ENCODE data around the gene NDRG3. TPM values are rescaled to one million over a fixed set of nuclear protein-coding genes. Genes with fewer than 3 reads are reported as not detected.

NDRG3 gene
- total and polyA plus RNA-seq, 9 donors = 16.7 to 66.0 (median 24.1) TPM

DNA sequence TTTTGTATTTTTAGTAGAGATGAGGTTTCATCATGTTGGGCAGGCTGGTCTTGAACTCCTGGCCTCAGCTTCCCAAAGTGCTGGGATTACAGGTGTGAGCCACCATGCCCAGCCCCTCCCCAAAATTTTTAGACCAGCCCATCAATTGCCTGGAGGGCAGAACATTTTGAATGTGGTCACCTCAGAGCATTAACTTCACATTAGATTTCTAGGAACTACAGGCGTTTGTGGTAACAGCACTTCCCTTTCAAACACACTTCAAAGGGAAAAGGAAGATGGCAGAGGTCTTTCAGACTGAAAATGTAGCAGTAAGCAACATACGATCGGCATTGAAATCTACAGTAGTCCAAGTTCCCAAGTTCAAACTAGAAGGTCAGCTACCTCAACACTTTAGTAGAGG is 87.6 kb downstream of the NDRG3 start:
- Histone ChIP-seq H3K4me1 (ENCODE audit: insufficient read depth) (no peaks in the 10 kb centered on the region), H3K36me3 (no peaks in the 10 kb centered on the region), H3K4me3 (no peak overlapping the region), H3K9me3 (no peaks in the 10 kb centered on the region), H3K27ac (no peak overlapping the region), H3K27me3 (no peaks in the 10 kb centered on the region)
- TF ChIP-seq POLR2A (IDR thresholded peaks at IDR 0.05) (no peak), EP300 (IDR thresholded peaks at IDR 0.05) (no peak)
- TF ChIP-seq, protein P1, sequence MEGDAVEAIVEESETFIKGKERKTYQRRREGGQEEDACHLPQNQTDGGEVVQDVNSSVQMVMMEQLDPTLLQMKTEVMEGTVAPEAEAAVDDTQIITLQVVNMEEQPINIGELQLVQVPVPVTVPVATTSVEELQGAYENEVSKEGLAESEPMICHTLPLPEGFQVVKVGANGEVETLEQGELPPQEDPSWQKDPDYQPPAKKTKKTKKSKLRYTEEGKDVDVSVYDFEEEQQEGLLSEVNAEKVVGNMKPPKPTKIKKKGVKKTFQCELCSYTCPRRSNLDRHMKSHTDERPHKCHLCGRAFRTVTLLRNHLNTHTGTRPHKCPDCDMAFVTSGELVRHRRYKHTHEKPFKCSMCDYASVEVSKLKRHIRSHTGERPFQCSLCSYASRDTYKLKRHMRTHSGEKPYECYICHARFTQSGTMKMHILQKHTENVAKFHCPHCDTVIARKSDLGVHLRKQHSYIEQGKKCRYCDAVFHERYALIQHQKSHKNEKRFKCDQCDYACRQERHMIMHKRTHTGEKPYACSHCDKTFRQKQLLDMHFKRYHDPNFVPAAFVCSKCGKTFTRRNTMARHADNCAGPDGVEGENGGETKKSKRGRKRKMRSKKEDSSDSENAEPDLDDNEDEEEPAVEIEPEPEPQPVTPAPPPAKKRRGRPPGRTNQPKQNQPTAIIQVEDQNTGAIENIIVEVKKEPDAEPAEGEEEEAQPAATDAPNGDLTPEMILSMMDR (IDR thresholded peaks at IDR 0.05) = no peak
- intact Hi-C loops (cut with DNase I) = no loop called here
- WGBS, 3 donors = 87 to 89% (median 87%) methylated on average over 3 of the region's 3 CpGs
- no peak for DNase-seq

DNA sequence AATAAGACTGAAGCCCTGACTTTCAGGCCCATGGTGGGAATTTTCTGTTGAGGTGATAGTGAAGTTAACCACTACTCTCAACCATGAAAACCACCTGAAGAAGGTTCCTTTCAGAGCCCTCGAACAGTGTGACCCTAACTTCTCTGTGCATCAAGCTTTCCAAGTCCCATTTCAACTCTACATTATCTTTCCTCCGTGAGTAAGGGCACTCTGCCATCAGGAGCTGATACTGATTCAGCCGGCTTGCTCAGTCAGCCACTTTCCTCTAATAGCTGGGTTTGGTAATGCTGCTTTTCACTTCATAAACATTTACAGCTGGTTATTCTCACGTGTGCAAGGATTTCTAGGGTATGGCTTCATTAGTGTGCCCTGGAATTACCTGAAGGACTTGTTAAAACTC is 89.2 kb downstream of the NDRG3 start:
- Histone ChIP-seq H3K27me3 (no peaks in the 10 kb centered on the region), H3K9me3 (no peaks in the 10 kb centered on the region), H3K4me3 (no peak overlapping the region), H3K4me1 (ENCODE audit: insufficient read depth) (no peaks in the 10 kb centered on the region), H3K27ac (no peak overlapping the region), H3K36me3 (no peaks in the 10 kb centered on the region)
- TF ChIP-seq, protein P1 (IDR thresholded peaks at IDR 0.05) = no peak
- TF ChIP-seq EP300 (IDR thresholded peaks at IDR 0.05) (no peak), POLR2A (IDR thresholded peaks at IDR 0.05) (no peak)
- DNase-seq = no peak
- 35 to 54% (median 44%) methylated on average over 4 of the region's 4 CpGs for WGBS, 3 donors
- intact Hi-C loops (cut with DNase I) = no loop called here

DNA sequence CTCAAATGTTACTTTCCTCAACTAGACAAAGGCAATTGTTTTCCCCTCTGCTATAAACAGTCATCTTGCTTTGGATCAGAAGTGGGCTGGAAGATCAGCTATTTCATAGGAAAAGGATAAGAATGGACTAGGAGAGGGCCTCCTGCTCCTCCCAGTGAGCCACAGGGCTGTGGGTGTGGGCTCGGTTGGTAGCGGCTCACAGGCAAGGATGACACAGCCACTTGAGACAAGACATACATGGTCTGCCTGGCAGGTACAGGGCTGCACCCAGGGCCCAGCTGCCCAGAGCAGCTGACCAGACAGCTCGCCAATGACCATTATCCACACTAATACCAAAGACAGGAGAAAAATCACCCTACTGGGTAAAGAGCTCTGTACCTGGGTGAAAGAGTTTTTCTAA is 90.9 kb downstream of the NDRG3 start:
- H3K36me3 ChIP-seq = no peaks in the 10 kb centered on the region

DNA sequence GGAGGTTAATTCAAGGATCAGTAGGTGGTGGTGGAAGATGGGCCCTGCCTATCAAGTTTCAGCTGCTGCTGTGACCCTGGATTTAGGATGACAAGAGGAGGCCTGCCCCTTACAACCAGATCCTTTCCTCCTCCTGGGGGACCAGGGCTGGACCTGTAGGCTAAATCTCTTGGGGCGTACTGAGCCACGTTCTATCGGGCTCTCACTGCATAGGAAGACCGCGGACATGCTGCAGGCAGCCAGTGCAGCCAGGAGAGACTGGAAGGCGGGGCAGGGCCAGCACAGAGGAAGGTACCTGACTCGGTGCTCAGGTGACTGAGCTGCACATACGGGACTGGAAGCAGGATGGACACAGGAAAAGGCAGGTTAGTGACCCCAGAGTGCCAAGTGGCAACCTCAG is 91.4 kb downstream of the NDRG3 start:
- Histone ChIP-seq H3K9me3 (no peaks in the 10 kb centered on the region), H3K4me3 (no peak overlapping the region), H3K4me1 (ENCODE audit: insufficient read depth) (no peaks in the 10 kb centered on the region), H3K27me3 (no peaks in the 10 kb centered on the region), H3K27ac (no peak overlapping the region), H3K36me3 (no peaks in the 10 kb centered on the region)
- intact Hi-C loops (cut with DNase I) = no loop called here
- WGBS, 3 donors = 95 to 97% (median 95%) methylated on average over 8 of the region's 8 CpGs
- TF ChIP-seq EP300 (IDR thresholded peaks at IDR 0.05) = no peak
- TF ChIP-seq POLR2A (IDR thresholded peaks at IDR 0.05) = no peak
- TF ChIP-seq, protein P1 (IDR thresholded peaks at IDR 0.05) = no peak
- no peak for DNase-seq

More for the DNA sequence above, 90.9 kb downstream of the NDRG3 start:
- Histone ChIP-seq H3K4me1 (ENCODE audit: insufficient read depth) (no peaks in the 10 kb centered on the region), H3K27ac (no peak overlapping the region), H3K4me3 (no peak overlapping the region), H3K9me3 (no peaks in the 10 kb centered on the region), H3K27me3 (no peaks in the 10 kb centered on the region)
- WGBS, 3 donors = 92 to 98% (median 96%) methylated on average over 3 of the region's 3 CpGs
- no peak for DNase-seq
- no peak for TF ChIP-seq EP300 (IDR thresholded peaks at IDR 0.05)
- no peak for TF ChIP-seq POLR2A (IDR thresholded peaks at IDR 0.05)
- TF ChIP-seq, protein P1 (IDR thresholded peaks at IDR 0.05) = no peak
- intact Hi-C loops (cut with DNase I) = no loop called here
